ENCODE data around the gene MANBA. TPM values are rescaled to one million over a fixed set of nuclear protein-coding genes. Genes with fewer than 3 reads are reported as not detected.

MANBA gene
- polyA plus RNA-seq, 3 donors = 80.8 to 94.4 (median 88.7) TPM

GRCh38 chr4:102791318-102791835 lies 30.6 kb upstream of the MANBA start:
- Histone ChIP-seq H3K4me1 (ENCODE audit: control insufficient read depth in 1 of 2, insufficient read depth in 2 of 2, low read length in 2 of 2) (peaks cover 4 to 13% of the 10 kb centered on the region in 2 donors), H2AFZ (ENCODE audit: insufficient read depth, low read depth, low read length, poor library complexity, severe bottlenecking) (no peak overlapping the region), H3K9ac (ENCODE audit: insufficient read depth, low read length, poor library complexity, severe bottlenecking) (no peak overlapping the region), H3K79me2 (ENCODE audit: insufficient read depth, low read length) (peaks cover 5% of the 10 kb centered on the region), H3K36me3 (replicated peaks in 1 of 2; ENCODE audit: control insufficient read depth in 1 of 2, insufficient read depth in 2 of 2, low read length in 2 of 2) (peaks cover 19 to 28% of the 10 kb centered on the region in 2 donors), H3K27ac (ENCODE audit: low read depth in 1 of 2, low read length in 2 of 2) (no peak overlapping the region), H3K4me3 (replicated peaks in 1 of 3; ENCODE audit: low read depth in 2 of 3, low read length in 3 of 3) (no peak overlapping the region), H3K9me3 (replicated peaks in 1 of 2; ENCODE audit: control insufficient read depth in 1 of 2, insufficient read depth in 1 of 2, low read length in 2 of 2) (no peaks in the 10 kb centered on the region), H3K4me2 (replicated peaks; ENCODE audit: extremely low read depth, low read length, poor library complexity, severe bottlenecking) (no peak overlapping the region), H4K20me1 (ENCODE audit: insufficient read depth, low read length) (peaks cover 61% of the 10 kb centered on the region), H3K27me3 (ENCODE audit: control insufficient read depth in 2 of 2, insufficient read depth in 2 of 2, low read length in 2 of 2) (no peaks in the 10 kb centered on the region)
- Mint-ChIP-seq H3K27ac (peak overlapping the region in 6 of 7 donors; percentile 2 to 47 (median 29)), H3K9me3 (peaks cover 0 to 3% (median 0%) of the 10 kb centered on the region in 7 donors), H3K27me3 (ENCODE audit: low read depth in 3 of 3) (no peaks in the 10 kb centered on the region), H3K36me3 (peaks cover 23 to 35% of the 10 kb centered on the region in 2 donors), H3K4me3 (no peak overlapping the region), H3K4me1 (peaks cover 19% of the 10 kb centered on the region)
- intact Hi-C loops (cut with micrococcal nuclease) = no loop called here
- no peak for DNase-seq
- 100% methylated on average over 6 of the region's 7 CpGs for WGBS (ENCODE audit: insufficient coverage)
- TF ChIP-seq CTCF (IDR thresholded peaks at IDR 0.05) = no peak

GRCh38 chr4:102789317-102789717 lies 28.5 kb upstream of the MANBA start:
- Mint-ChIP-seq H3K4me1 (peaks cover 19% of the 10 kb centered on the region), H3K36me3 (peaks cover 4 to 16% of the 10 kb centered on the region in 2 donors), H3K9me3 (peaks cover 0 to 3% (median 0%) of the 10 kb centered on the region in 7 donors), H3K4me3 (no peak overlapping the region), H3K27ac (no peak overlapping the region), H3K27me3 (ENCODE audit: low read depth in 3 of 3) (no peaks in the 10 kb centered on the region)
- TF ChIP-seq CTCF (IDR thresholded peaks at IDR 0.05) = no peak
- Histone ChIP-seq H3K27me3 (ENCODE audit: control insufficient read depth in 2 of 2, insufficient read depth in 2 of 2, low read length in 2 of 2) (no peaks in the 10 kb centered on the region), H3K4me2 (replicated peaks; ENCODE audit: extremely low read depth, low read length, poor library complexity, severe bottlenecking) (no peak overlapping the region), H2AFZ (ENCODE audit: insufficient read depth, low read depth, low read length, poor library complexity, severe bottlenecking) (no peak overlapping the region), H3K9me3 (replicated peaks in 1 of 2; ENCODE audit: control insufficient read depth in 1 of 2, insufficient read depth in 1 of 2, low read length in 2 of 2) (no peaks in the 10 kb centered on the region), H3K9ac (ENCODE audit: insufficient read depth, low read length, poor library complexity, severe bottlenecking) (no peak overlapping the region), H4K20me1 (ENCODE audit: insufficient read depth, low read length) (peaks cover 40% of the 10 kb centered on the region), H3K79me2 (ENCODE audit: insufficient read depth, low read length) (no peaks in the 10 kb centered on the region), H3K27ac (ENCODE audit: low read depth in 1 of 2, low read length in 2 of 2) (no peak overlapping the region), H3K4me3 (replicated peaks in 1 of 3; ENCODE audit: low read depth in 2 of 3, low read length in 3 of 3) (no peak overlapping the region), H3K36me3 (replicated peaks in 1 of 2; ENCODE audit: control insufficient read depth in 1 of 2, insufficient read depth in 2 of 2, low read length in 2 of 2) (peaks cover 2 to 8% of the 10 kb centered on the region in 2 donors), H3K4me1 (ENCODE audit: control insufficient read depth in 1 of 2, insufficient read depth in 2 of 2, low read length in 2 of 2) (peaks cover 4 to 13% of the 10 kb centered on the region in 2 donors)
- no CpG with 5 or more reads among the region's 3 CpGs for WGBS (ENCODE audit: insufficient coverage)
- intact Hi-C loops (cut with micrococcal nuclease) = loop anchor here (2.0 to 10.0 kb wide), 2 partner anchors 29 to 55 kb away; partner anchors contain the start of gene MANBA (in 1 of the 2)
- DNase-seq = peak in 2 of 3 donors; percentile 30 to 40
